GM23338 (cell line): ENCODE data around the gene KIAA1328. TPM values are rescaled to one million over a fixed set of nuclear protein-coding genes. Genes with fewer than 3 reads are reported as not detected.

ENCODE experiments used
- ATAC-seq: fragments of 200-7000 bp; cut with Tn5 transposase; 3 replicates; pipeline ENCODE4 v1.9.1; 2020
- DNase-seq: peaks from one replicate; pipeline ENCODE4 v3.0.0-alpha.2; 2015; ENCODE audit warnings: low spot score
- H2AFZ ChIP-seq: fragments of 200-600 bp; sonication (generic); 2 replicates; pipeline ENCODE4 v1.8.0; 2016; ENCODE audit warnings: antibody characterized with exemption, mild to moderate bottlenecking, moderate library complexity
- H3F3A ChIP-seq: fragments of 200-600 bp; sonication (generic); replicated peaks from 2 replicates; pipeline ENCODE4 v1.8.0; 2017; ENCODE audit warnings: antibody characterized with exemption, mixed run types, low read depth
- H3K27ac ChIP-seq: fragments of 200-600 bp; sonication (generic); 2 replicates; pipeline ENCODE4 v1.6.1; 2016; ENCODE audit warnings: low read depth
- H3K27me3 ChIP-seq: fragments of 200-600 bp; sonication (generic); 2 replicates; pipeline ENCODE4 v1.8.0; 2016; ENCODE audit warnings: mild to moderate bottlenecking, mixed run types, moderate library complexity; ENCODE audit not compliant: insufficient read depth
- H3K36me3 ChIP-seq: fragments of 200-600 bp; sonication (generic); 2 replicates; pipeline ENCODE4 v1.8.0; 2016; ENCODE audit warnings: mild to moderate bottlenecking; ENCODE audit not compliant: insufficient read depth
- H3K4me1 ChIP-seq: fragments of 200-600 bp; sonication (generic); 2 replicates; pipeline ENCODE4 v1.8.0; 2016; ENCODE audit warnings: mild to moderate bottlenecking, moderate library complexity; ENCODE audit not compliant: insufficient read depth
- H3K4me2 ChIP-seq: fragments of 200-600 bp; sonication (generic); 2 replicates; pipeline ENCODE4 v1.7.1; 2017; ENCODE audit warnings: mixed run types
- H3K4me3 ChIP-seq: fragments of 200-600 bp; sonication (generic); 2 replicates; pipeline ENCODE4 v1.6.1; 2016; ENCODE audit warnings: mixed run types
- H3K79me2 ChIP-seq: fragments of 200-600 bp; sonication (generic); replicated peaks from 2 replicates; pipeline ENCODE4 v1.8.0; 2017; ENCODE audit warnings: mild to moderate bottlenecking; ENCODE audit not compliant: insufficient read depth
- H3K9me2 ChIP-seq: fragments of 200-600 bp; sonication (generic); 2 replicates; pipeline ENCODE4 v1.8.0; 2017; ENCODE audit not compliant: insufficient read depth
- H4K20me1 ChIP-seq: fragments of 200-600 bp; sonication (generic); replicated peaks from 2 replicates; pipeline ENCODE4 v1.8.0; 2017; ENCODE audit warnings: mild to moderate bottlenecking; ENCODE audit not compliant: insufficient read depth
- H3K27ac Mint-ChIP-seq: 2 replicates; pipeline ENCODE4 v1.8.0; 2020; ENCODE audit warnings: inconsistent platforms, mild to moderate bottlenecking, moderate library complexity, mixed read lengths
- H3K27me3 Mint-ChIP-seq: 3 replicates; pipeline ENCODE4 v1.8.0; 2022; ENCODE audit warnings: low read depth, mild to moderate bottlenecking, moderate library complexity, mixed read lengths, inconsistent platforms; ENCODE audit not compliant: insufficient read depth, poor library complexity
- H3K36me3 Mint-ChIP-seq: 3 replicates; pipeline ENCODE4 v1.8.0; 2021; ENCODE audit warnings: low read depth, mild to moderate bottlenecking, inconsistent platforms, moderate library complexity, mixed read lengths
- H3K4me1 Mint-ChIP-seq: 3 replicates; pipeline ENCODE4 v1.8.0; 2020; ENCODE audit warnings: mild to moderate bottlenecking, inconsistent platforms, mixed read lengths
- H3K4me3 Mint-ChIP-seq: 3 replicates; pipeline ENCODE4 v1.8.0; 2021; ENCODE audit warnings: moderate library complexity, mild to moderate bottlenecking, inconsistent platforms, mixed read lengths
- H3K9me3 Mint-ChIP-seq: 3 replicates; pipeline ENCODE4 v1.8.0; 2020; ENCODE audit warnings: moderate library complexity, mild to moderate bottlenecking, inconsistent platforms, mixed read lengths
- CREB1 ChIP-seq: fragments of 250-450 bp; sonication (Bioruptor Pico); IDR thresholded peaks from 2 replicates; pipeline ENCODE4 v1.5.0; 2020; ENCODE audit warnings: low read depth, mild to moderate bottlenecking, moderate library complexity
- CTCF ChIP-seq, 2 experiments: fragments of 200-600 bp in 1 of 2; sonication (generic) in 1 of 2; conservative IDR thresholded peaks; 2 replicates each; pipeline versions ENCODE4 v1.5.1 to v1.6.1; 2016 to 2017; ENCODE audit warnings: antibody characterized with exemption in 2 of 2, low read depth in 2 of 2, mild to moderate bottlenecking in 2 of 2, moderate library complexity in 1 of 2
- ETS1 ChIP-seq: IDR thresholded peaks from 2 replicates; pipeline ENCODE4 v1.6.1; 2016; ENCODE audit warnings: antibody characterized with exemption
- EZH2 ChIP-seq: fragments of 200-600 bp; sonication (generic); IDR thresholded peaks from one replicate; pipeline ENCODE4 v1.8.0; 2017; ENCODE audit warnings: antibody characterized with exemption, mild to moderate bottlenecking, low read depth; ENCODE audit not compliant: unreplicated experiment
- EZH2phosphoT487 ChIP-seq: fragments of 200-600 bp; sonication (generic); IDR thresholded peaks from one replicate; pipeline ENCODE4 v1.8.1; 2018; ENCODE audit warnings: antibody characterized with exemption; ENCODE audit not compliant: unreplicated experiment
- POLR2AphosphoS5 ChIP-seq: IDR thresholded peaks from 2 replicates; pipeline ENCODE4 v1.6.1; 2016; ENCODE audit warnings: antibody characterized with exemption, low read depth
- REST ChIP-seq: IDR thresholded peaks from one replicate; pipeline ENCODE4 v1.6.1; 2018; ENCODE audit warnings: antibody characterized with exemption; ENCODE audit not compliant: unreplicated experiment
- STAT1 ChIP-seq: IDR thresholded peaks from one replicate; pipeline ENCODE4 v1.6.1; 2016; ENCODE audit warnings: antibody characterized with exemption; ENCODE audit not compliant: unreplicated experiment
- ZNF331 ChIP-seq: fragments of 250-450 bp; sonication (Bioruptor Pico); IDR thresholded peaks from 2 replicates; pipeline ENCODE4 v1.5.0; 2020; ENCODE audit warnings: low read depth, mild to moderate bottlenecking, moderate library complexity
- polyA plus RNA-seq: library from polyadenylated mRNA; unstranded; fragments of >200 nt; fragmentation: Nextera tagmentation; extraction: Ambion mirVana; gene quantifications from 2 replicates; pipeline ENCODE4 v1.2.1, GENCODE V29; 2016
- total RNA-seq: library from RNA; depleted of rRNA; stranded (reverse); fragments of >200 nt; shearing (Covaris generic); gene quantifications from 2 replicates; pipeline ENCODE4 v1.2.3, GENCODE V29; 2014

The KIAA1328 gene
- total and polyA plus RNA-seq, 2 experiments from 2014 or later, result 5.2 to 8.4 TPM

GRCh38 chr18:36917907-36918306, 89.0 kb downstream of the KIAA1328 start:
- Histone ChIP-seq H3K4me3 (no peak overlapping the region), H3K36me3 (no peaks in the 10 kb centered on the region), H4K20me1 (no peaks in the 10 kb centered on the region), H3K79me2 (no peaks in the 10 kb centered on the region), H3K27me3 (no peaks in the 10 kb centered on the region), H2AFZ (no peak overlapping the region), H3K9me2 (no peaks in the 10 kb centered on the region; the same call in 1 of the 2 replicates), H3F3A (no peaks in the 10 kb centered on the region), H3K4me1 (no peaks in the 10 kb centered on the region), H3K4me2 (no peak overlapping the region), H3K27ac (no peak overlapping the region)
- Mint-ChIP-seq H3K9me3 (no peaks in the 10 kb centered on the region), H3K4me3 (no peak overlapping the region), H3K27ac (no peak overlapping the region), H3K36me3 (no peaks in the 10 kb centered on the region), H3K27me3 (no peaks in the 10 kb centered on the region), H3K4me1 (peaks cover 3% of the 10 kb centered on the region; the same call in 2 of the 3 replicates)
- DNase-seq (no peak), ATAC-seq (no peak)
- TF ChIP-seq EZH2phosphoT487, result no peak
- TF ChIP-seq EZH2, result no peak
- TF ChIP-seq ZNF331 (CRISPR knock-in tag), result no peak
- no peak for TF ChIP-seq STAT1
- TF ChIP-seq CREB1, result no peak

- Histone ChIP-seq H3K9me2 (no peaks in the 10 kb centered on the region), H3K79me2 (no peaks in the 10 kb centered on the region), H3K27me3 (no peaks in the 10 kb centered on the region), H3K4me1 (no peaks in the 10 kb centered on the region), H4K20me1 (no peaks in the 10 kb centered on the region), H3K4me3 (no peak overlapping the region), H3K36me3 (no peaks in the 10 kb centered on the region), H3K4me2 (no peak overlapping the region), H3K27ac (no peak overlapping the region), H2AFZ (no peak overlapping the region), H3F3A (no peaks in the 10 kb centered on the region)
- Mint-ChIP-seq H3K27me3 (no peaks in the 10 kb centered on the region), H3K4me3 (no peak overlapping the region), H3K4me1 (peaks cover 4% of the 10 kb centered on the region; the same call in 2 of the 3 replicates), H3K9me3 (no peaks in the 10 kb centered on the region; the same call in 2 of the 3 replicates), H3K27ac (no peak overlapping the region), H3K36me3 (no peaks in the 10 kb centered on the region)
- ATAC-seq, result no peak
- no peak for DNase-seq
- TF ChIP-seq REST, result no peak
- no peak for TF ChIP-seq EZH2phosphoT487
- TF ChIP-seq CREB1, result no peak
- TF ChIP-seq CTCF (conservative IDR thresholded peaks at IDR 0.05; ENCODE audit: low read depth in 2 of 2), result no peak
- TF ChIP-seq POLR2AphosphoS5, result no peak
- no peak for TF ChIP-seq ZNF331 (CRISPR knock-in tag)
- no peak for TF ChIP-seq ETS1
Observed at GRCh38 chr18:36929601-36930000, 100.7 kb downstream of the KIAA1328 start.
